Hematopoietic multipotent progenitor cell treated with erythropoietin and hydrocortisone succinate and interleukin-3 and kit ligand, for 15 days (in vitro differentiated cells): ENCODE data around the gene LYRM2.
"Not testable (repeated sequence)": the region's sequence is repeated elsewhere in the genome, so short reads cannot be mapped to it uniquely, and the experiment has no call there.

Experiments used
- DNase-seq: peaks from one replicate; pipeline ENCODE4 v3.0.0-alpha.2; 2015; ENCODE audit warnings: low spot score

The LYRM2 gene

DNA sequence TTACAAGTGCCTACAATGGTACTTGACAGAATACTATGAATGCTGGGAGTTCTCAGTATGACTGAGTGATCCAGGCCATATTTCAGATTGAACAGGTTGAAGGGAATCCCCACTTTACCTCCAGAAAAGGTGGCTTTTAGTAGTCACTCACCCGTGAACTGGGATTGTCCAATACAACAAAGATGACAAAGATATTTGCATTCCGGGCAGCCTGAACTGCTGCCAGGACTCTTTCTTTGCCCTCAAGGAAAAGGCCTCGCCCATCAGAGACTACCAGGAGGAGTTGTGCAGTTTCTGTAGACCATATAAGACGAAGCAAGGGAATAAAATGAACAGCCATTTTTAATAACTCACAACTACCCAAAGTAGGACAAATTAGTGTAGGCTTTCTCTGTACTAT, 6.3 kb upstream of the LYRM2 start:
- DNase-seq: no peak

DNA sequence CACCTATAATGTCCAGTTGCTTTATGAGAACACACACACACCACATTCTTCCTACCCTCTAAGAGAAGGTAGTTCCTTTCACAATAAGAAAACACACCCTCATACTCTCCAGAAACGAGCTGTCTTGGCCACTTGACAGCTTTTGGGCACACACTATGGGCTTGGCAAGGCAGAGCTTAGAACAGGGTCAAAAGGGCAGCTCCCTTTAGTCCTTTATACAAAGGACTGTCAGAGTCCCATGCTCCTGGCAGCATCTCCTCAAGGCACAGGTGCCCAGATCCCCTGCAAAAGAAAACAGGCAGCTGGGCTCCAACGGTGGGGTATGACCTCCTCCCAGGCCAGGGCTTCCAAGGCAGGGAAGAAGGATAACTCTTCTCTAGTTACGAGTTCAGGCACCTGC, 4.9 kb upstream of the LYRM2 start:
- no peak for DNase-seq

- DNase-seq: no peak
Measured at GRCh38 chr6:89642956-89643355, 4.4 kb upstream of the LYRM2 start.

DNA sequence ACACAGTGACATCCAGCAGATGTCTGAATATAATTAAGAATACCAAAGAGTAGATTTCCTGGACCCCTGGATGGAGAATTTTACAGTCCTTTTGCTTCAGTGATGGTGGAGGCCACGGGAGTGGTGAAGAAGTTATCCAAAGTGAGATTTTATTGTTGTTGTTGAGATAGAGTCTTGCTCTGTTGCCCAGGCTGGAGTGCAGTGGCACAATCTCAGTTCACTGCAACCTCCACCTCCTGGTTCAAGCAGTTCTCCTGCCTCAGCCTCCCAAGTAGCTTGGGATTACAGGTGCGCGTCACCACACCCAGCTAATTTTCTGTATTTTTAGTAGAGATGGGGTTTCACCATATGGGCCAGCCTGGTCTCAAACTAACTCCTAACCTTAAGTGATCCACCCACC, 3.0 kb upstream of the LYRM2 start:
- DNase-seq: not testable (repeated sequence)

DNA sequence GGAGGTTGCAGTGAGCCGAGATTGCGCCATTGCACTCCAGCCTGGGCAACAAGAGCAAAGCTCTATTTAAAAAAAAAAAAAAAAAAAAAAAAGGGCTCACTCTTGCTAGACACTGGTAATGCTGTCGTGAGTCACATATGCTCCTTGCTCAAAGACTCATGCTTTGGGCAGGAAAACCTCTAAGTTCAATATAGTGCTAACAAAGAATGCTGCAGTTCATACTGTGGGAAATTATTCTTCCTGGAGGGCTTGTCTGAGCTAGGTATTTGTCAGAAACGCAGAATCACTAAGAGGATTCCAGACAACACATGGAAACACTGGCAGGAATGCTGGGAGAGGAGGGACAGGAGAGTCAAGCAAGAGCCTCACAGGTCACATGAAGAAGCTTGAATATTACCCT, 2.3 kb upstream of the LYRM2 start:
- DNase-seq: no peak

GRCh38 chr6:89637960-89638319, 607 bp downstream of the LYRM2 start:
- no peak for DNase-seq

- DNase-seq: not testable (repeated sequence)
Measured at GRCh38 chr6:89636412-89636811, 2.1 kb downstream of the LYRM2 start.

DNA sequence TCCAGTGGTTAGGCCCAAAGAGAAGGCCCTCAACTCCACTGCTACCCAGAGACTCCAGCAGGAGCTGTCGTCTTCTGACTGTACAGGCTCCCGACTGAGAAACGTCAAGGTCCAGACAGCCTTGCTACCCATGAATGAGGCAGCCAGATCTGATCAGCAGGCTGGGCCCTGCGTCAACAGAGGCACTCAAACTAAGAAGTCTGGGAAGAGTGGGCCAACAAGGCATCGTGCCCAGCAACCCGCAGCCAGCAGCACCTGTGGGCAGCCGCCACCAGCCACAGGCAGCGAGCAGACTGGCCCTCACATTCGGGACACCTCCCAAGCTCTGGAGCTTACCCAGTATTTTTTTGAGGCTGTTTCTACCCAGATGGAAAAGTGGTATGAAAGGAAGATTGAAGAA, 8.1 kb downstream of the LYRM2 start:
- DNase-seq: no peak

DNA sequence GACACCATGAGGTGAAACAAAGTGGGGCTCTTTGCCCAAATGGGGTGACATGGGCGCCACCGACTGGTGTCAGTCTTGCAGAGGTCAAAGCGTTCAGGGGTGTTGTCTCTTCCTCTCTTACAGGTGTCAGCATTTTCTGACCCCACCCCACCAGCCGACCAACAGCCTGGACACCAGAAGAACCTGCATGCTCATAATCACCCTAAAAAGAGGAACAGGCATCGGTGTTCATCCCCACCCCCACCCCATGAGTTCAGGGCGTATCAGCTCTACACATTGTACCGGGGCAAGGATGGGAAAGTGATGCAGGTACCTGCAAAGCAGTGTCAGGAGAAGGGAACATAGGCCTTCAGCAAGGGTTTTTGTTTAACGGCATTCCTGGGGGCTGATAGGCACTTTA, 14.8 kb downstream of the LYRM2 start:
- DNase-seq: no peak

- no peak for DNase-seq
Measured at GRCh38 chr6:89619567-89619966, 19.0 kb downstream of the LYRM2 start.

DNA sequence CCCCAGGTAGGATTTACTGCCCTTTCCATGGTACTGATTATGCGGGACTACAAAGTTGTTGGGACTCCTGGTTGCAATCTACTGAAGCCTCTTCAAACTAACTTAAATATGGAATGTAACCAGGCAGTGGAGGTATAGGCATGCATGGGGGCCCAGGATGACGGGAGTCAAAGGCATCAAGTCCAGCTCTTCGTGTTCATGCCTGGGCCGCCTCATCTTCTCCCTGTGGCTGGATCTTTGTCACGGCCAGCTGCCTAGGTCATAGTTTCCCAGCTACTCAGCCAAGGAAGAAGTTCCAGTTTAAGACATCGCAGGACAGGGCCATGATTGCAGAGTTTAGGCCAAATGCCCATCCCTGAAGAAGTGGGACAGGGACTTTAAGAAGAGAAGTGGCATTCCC, 20.5 kb downstream of the LYRM2 start:
- DNase-seq: no peak

DNA sequence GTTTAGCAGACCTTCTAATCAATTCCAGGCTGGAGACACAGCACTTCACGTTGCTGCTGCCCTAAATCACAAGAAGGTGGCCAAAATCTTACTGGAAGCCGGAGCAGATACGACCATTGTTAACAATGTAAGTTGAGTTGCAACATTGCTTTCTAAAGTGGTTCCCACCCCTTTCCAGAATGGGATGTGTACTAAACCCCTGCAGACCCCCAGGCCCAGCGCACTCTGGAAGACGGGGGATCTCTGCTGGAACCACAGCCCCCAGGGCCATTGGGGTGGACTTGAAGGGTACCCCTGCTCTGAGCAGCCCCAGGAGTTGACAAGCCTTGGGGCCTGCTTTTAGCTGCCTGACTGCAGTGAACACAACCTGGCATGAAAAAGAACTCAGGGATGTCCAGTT, 22.0 kb downstream of the LYRM2 start:
- no peak for DNase-seq

- no peak for DNase-seq
Measured at GRCh38 chr6:89615882-89616281, 22.7 kb downstream of the LYRM2 start.

- no peak for DNase-seq
Measured at GRCh38 chr6:89613790-89614189, 24.8 kb downstream of the LYRM2 start.

- DNase-seq: no peak
Measured at GRCh38 chr6:89612121-89612520, 26.4 kb downstream of the LYRM2 start.

DNA sequence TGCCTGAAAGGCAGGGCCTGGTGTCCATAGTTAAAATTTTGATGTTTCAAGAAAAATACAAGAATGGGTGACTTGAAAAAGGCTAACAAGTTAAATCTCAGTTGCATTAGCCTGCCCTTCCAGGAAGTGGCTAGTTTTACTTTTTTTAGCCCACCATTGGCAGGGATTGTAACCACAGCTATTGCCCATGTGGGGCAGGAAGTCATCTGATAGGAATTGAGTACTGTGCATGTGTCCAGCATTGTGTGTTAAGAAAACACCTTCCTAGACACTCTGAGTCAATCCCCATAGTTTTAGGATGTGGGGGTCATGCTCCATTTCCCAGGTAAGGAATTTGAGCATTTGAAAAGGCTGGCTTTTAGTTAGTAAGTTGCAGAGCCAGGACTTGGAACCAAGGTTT, 26.9 kb downstream of the LYRM2 start:
- DNase-seq: no peak

DNA sequence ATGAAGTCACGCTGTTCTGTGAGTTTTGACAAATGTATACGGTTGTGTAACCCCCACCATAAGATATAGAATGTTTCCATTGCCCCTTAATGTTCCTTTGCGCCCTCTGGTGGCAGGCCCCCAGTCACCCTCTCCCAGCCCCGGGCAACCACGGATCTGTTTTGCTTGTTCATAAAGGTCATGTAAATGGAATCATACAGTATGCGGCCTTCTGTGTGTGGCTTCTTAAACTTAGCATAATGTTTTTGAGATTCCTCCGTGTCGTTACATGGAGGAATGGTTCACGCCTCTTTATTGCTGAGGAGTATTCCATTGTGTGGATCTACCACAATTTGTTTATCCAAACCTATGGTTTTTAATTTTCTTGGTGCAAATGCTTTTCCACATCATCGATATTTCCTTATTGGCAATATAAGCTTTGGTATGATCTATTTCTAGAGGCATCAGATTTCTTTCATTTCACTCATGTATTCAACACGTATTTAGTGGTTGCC, 28.4 kb downstream of the LYRM2 start:
- peak; percentile 63 for DNase-seq

GRCh38 chr6:89605861-89606260, 32.7 kb downstream of the LYRM2 start:
- no peak for DNase-seq

- DNase-seq: no peak
Measured at GRCh38 chr6:89604653-89605052, 33.9 kb downstream of the LYRM2 start.

DNA sequence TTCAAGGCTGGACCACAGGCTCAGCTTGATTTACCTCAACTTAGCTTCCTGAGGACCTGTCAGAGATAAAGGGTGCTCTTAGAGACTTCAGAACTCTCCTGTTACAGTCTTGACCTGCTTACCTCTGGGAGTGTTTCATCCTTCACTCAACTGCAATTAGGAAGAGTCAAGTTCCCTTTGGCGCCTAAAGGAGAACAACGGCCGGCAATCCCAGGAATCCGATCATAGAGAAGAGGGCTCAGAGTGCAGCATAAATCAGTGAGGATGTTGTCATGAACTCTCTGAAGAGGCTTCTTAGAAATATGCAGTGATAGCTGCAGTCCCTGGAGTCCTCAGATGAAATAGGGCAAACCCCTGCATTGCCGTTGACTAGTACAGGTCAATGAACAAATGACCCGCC, 36.4 kb downstream of the LYRM2 start:
- no peak for DNase-seq

DNA sequence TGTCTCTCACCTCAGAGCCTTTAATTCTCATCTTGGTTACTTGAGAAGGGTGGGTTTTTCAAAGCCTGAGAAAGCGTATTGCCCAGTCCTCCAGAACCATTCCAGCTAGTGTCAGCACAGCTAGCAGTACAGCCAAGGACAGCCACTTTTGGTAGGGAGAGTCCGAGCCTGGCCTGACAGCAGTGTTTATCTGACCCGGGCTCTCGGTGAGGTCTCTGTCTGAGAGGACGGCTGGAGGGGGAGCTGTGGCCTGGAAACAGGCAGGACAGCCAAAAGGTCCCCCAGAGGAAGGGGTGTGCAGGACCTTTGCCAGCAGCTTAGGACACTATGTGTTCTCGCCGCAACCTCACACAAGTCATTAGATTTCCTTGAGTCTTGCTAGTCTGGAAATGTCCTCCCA, 38.8 kb downstream of the LYRM2 start:
- DNase-seq: no peak

DNA sequence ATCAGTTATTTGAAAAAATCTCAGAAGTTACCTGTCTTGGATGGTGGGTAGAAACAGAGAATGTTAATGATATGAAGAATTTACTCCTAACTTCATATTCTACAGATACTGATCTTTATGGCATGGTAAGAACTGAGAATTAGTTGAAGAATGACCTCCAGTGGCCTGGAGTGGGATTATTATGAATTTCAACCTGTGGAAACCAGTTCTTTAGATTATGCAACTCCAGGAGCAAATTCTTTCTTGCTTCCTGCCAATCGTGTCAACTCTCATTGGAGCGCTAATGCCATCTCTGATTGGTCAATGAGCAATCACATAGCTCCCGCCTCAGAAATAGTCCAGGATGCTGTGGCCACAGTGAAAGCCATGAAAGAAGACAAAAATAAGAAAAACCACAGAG, 40.6 kb downstream of the LYRM2 start:
- no peak for DNase-seq

DNA sequence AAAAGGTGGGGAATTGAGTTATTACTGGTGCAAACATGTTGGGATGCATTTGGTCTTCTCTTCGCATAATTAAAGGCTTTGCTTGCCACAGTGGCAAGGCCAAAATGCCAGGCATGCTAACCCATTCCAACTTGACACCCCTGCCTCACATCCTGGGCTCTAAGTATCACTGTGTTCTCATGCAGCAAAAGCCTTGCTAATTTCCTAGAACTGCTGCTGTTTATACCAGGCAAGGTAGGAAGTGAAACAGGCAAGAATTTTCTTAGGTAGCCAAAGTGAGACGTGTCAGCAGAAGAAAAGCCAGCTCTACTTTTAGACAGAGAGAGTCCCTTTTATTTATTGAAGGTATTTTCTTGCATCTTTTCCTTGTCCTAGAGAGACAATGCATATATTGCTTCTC, 41.2 kb downstream of the LYRM2 start:
- no peak for DNase-seq

GRCh38 chr6:89596484-89596883, 42.1 kb downstream of the LYRM2 start:
- DNase-seq: no peak

GRCh38 chr6:89596056-89596455, 42.5 kb downstream of the LYRM2 start:
- DNase-seq: no peak
